Mucosa of descending colon (tissue), 3 donors: ENCODE data around the gene RPLP2. TPM values are rescaled to one million over a fixed set of nuclear protein-coding genes. Genes with fewer than 3 reads are reported as not detected.

ENCODE experiments used
- ATAC-seq: fragments of 200-7000 bp; cut with Tn5 transposase; one replicate; pipeline ENCODE4 v1.9.1; 2020; ENCODE audit warnings: mild to moderate bottlenecking, moderate library complexity
- DNase-seq, 3 donors: peaks; one replicate each; pipeline ENCODE4 v3.0.0-alpha.2; 2020
- H3K36me3 ChIP-seq: fragments of 200-600 bp; one replicate; pipeline ENCODE4 v1.8.0; 2021; ENCODE audit warnings: low read depth, mild to moderate bottlenecking
- H3K4me1 ChIP-seq: fragments of 200-600 bp; one replicate; pipeline ENCODE4 v1.8.0; 2021; ENCODE audit warnings: low read depth, mild to moderate bottlenecking
- H3K4me3 ChIP-seq: fragments of 200-600 bp; one replicate; pipeline ENCODE4 v1.8.0; 2021; ENCODE audit warnings: mild to moderate bottlenecking
- H3K9me3 ChIP-seq: fragments of 200-600 bp; one replicate; pipeline ENCODE4 v1.8.0; 2021; ENCODE audit warnings: mild to moderate bottlenecking
- CTCF ChIP-seq: fragments of 200-600 bp; IDR thresholded peaks from one replicate; pipeline ENCODE4 v1.8.0; 2022; ENCODE audit warnings: antibody characterized with exemption, mild to moderate bottlenecking
- intact Hi-C, 2 donors: fragments of 100-400 bp; cut with DNase I in 1 of 2; cut with micrococcal nuclease in 1 of 2; formaldehyde crosslinking; loops; one replicate each; pipeline versions ENCODE4 v1.11.0 to v1.11.1; 2022; cut with DNase I, micrococcal nuclease
- total RNA-seq, 3 donors: library from RNA; stranded (reverse); fragmentation: NEBNext Ultra II Directional in 2 of 3; extraction: Animal tissue kit (Norgen Biotek cat#: 25700) in 2 of 3; gene quantifications; one replicate each; pipeline versions ENCODE4 v1.2.1 to v1.2.4, GENCODE V29; 2021 to 2023
- donor health status: DM: no; HTN: no; CAD: no; lungs with moderate emphysema.
- donor health status: DM: no; HTN: no; CAD: no.
- donor health status: DM: no; HTN: yes; CAD: no.

Gene RPLP2
- total RNA-seq, 3 donors from 2014 or later = 1,532 to 1,798 (median 1,652) TPM

- ATAC-seq (no peak), DNase-seq (no peak)
- Histone ChIP-seq H3K9me3 (no peaks in the 10 kb centered on the region), H3K4me3 (no peak overlapping the region), H3K4me1 (peaks cover 7% of the 10 kb centered on the region), H3K36me3 (no peaks in the 10 kb centered on the region)
- TF ChIP-seq CTCF = no peak
- intact Hi-C loops = no loop called here
Observed at GRCh38 chr11:790721-791564, 18.8 kb upstream of the RPLP2 start.

- no peaks in the 10 kb centered on the region for H3K36me3 ChIP-seq
- no peak for ATAC-seq
- no peak for DNase-seq
- intact Hi-C loops = no loop called here
- peaks cover 14% of the 10 kb centered on the region for H3K4me1 ChIP-seq
- no peak overlapping the region for H3K4me3 ChIP-seq
- TF ChIP-seq CTCF = no peak
- H3K9me3 ChIP-seq = no peaks in the 10 kb centered on the region
Observed at GRCh38 chr11:791658-792534, 17.9 kb upstream of the RPLP2 start.

GRCh38 chr11:792535-792821 lies 17.3 kb upstream of the RPLP2 start:
- peaks cover 20% of the 10 kb centered on the region for H3K4me1 ChIP-seq
- DNase-seq = no peak
- H3K4me3 ChIP-seq = no peak overlapping the region
- ATAC-seq = no peak
- TF ChIP-seq CTCF = no peak
- no peaks in the 10 kb centered on the region for H3K9me3 ChIP-seq
- intact Hi-C loops = no loop called here
- H3K36me3 ChIP-seq = no peaks in the 10 kb centered on the region

GRCh38 chr11:792873-793272 lies 16.9 kb upstream of the RPLP2 start:
- Histone ChIP-seq H3K36me3 (no peaks in the 10 kb centered on the region), H3K4me1 (peaks cover 22% of the 10 kb centered on the region), H3K9me3 (no peaks in the 10 kb centered on the region), H3K4me3 (no peak overlapping the region)
- no peak for DNase-seq
- ATAC-seq = no peak
- intact Hi-C loops = no loop called here
- TF ChIP-seq CTCF = no peak

GRCh38 chr11:793556-793955 lies 16.2 kb upstream of the RPLP2 start:
- no peak for DNase-seq
- ATAC-seq = no peak
- Histone ChIP-seq H3K4me3 (no peak overlapping the region), H3K9me3 (no peaks in the 10 kb centered on the region), H3K36me3 (no peaks in the 10 kb centered on the region), H3K4me1 (peaks cover 26% of the 10 kb centered on the region)
- intact Hi-C loops = no loop called here
- no peak for TF ChIP-seq CTCF
